HG03575 (cell line): ENCODE results near the gene PPARD.
"Not testable (repeated sequence)": the region's sequence is repeated elsewhere in the genome, so short reads cannot be mapped to it uniquely, and the experiment has no call there.

Experiments
- ATAC-seq: cut with Tn5 transposase; IDR thresholded peaks from one replicate; pipeline ENCODE4 v1.9.1; 2021; ENCODE audit not compliant: unreplicated experiment, insufficient number of reproducible peaks, low FRiP score; ENCODE audit errors: extremely low read depth

The PPARD gene

GRCh38 chr6:35425284-35425683 lies 82.9 kb downstream of the PPARD start:
- ATAC-seq = no peak

DNA sequence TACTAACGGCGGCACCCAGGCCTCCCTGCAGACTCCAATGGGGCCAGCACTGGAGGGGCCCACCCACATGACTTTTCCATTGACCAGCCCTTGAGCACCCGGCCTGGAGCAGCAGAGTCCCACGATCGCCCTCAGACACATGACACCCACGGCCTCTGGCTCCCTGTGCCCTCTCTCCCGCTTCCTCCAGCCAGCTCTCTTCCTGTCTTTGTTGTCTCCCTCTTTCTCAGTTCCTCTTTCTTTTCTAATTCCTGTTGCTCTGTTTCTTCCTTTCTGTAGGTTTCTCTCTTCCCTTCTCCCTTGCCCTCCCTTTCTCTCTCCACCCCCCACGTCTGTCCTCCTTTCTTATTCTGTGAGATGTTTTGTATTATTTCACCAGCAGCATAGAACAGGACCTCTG lies 83.7 kb downstream of the PPARD start:
- no peak for ATAC-seq

DNA sequence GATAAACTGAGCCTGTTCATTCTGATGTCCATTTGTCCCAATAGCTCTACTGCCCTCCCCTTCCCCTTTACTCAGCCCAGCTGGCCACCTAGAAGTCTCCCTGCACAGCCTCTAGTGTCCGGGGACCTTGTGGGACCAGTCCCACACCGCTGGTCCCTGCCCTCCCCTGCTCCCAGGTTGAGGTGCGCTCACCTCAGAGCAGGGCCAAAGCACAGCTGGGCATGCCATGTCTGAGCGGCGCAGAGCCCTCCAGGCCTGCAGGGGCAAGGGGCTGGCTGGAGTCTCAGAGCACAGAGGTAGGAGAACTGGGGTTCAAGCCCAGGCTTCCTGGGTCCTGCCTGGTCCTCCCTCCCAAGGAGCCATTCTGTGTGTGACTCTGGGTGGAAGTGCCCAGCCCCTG lies 85.1 kb downstream of the PPARD start:
- no peak for ATAC-seq

DNA sequence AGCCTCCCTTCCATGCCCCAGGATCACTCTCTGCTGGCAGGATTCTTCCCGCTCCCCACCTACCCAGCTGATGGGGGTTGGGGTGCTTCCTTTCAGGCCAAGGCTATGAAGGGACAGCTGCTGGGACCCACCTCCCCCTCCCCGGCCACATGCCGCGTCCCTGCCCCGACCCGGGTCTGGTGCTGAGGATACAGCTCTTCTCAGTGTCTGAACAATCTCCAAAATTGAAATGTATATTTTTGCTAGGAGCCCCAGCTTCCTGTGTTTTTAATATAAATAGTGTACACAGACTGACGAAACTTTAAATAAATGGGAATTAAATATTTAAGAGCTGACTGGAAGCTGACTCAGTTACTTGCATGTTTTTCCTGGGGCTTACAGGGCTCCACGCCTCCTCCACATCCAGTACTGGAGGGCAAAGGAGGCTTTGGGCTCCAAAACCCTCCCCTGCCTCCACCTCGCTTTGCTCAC lies 85.5 kb downstream of the PPARD start:
- ATAC-seq = no peak

GRCh38 chr6:35428421-35429149 lies 86.2 kb downstream of the PPARD start:
- ATAC-seq = no peak

DNA sequence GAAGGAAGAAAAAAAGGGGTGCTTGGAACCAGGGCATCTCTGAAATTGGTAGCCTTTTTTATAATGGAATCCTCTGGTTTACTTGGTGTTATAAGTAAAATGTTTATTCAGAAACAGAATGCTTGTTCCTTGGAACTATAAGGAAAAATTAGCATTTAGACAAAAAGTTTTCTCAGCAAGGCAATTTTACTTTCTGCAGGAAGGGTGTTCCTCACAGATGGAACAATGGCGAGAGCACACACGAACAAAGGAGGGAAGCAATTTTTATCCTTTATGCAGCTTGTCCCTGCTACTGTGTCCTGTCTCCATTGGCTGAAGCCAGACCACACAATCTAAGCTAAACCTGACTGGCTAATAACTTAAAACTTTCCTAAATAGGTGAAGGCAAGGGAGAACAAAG lies 87.1 kb downstream of the PPARD start:
- ATAC-seq = no peak

GRCh38 chr6:35432291-35432690 lies 89.9 kb downstream of the PPARD start:
- ATAC-seq = no peak

GRCh38 chr6:35432702-35433101 lies 90.3 kb downstream of the PPARD start:
- not testable (repeated sequence) for ATAC-seq

DNA sequence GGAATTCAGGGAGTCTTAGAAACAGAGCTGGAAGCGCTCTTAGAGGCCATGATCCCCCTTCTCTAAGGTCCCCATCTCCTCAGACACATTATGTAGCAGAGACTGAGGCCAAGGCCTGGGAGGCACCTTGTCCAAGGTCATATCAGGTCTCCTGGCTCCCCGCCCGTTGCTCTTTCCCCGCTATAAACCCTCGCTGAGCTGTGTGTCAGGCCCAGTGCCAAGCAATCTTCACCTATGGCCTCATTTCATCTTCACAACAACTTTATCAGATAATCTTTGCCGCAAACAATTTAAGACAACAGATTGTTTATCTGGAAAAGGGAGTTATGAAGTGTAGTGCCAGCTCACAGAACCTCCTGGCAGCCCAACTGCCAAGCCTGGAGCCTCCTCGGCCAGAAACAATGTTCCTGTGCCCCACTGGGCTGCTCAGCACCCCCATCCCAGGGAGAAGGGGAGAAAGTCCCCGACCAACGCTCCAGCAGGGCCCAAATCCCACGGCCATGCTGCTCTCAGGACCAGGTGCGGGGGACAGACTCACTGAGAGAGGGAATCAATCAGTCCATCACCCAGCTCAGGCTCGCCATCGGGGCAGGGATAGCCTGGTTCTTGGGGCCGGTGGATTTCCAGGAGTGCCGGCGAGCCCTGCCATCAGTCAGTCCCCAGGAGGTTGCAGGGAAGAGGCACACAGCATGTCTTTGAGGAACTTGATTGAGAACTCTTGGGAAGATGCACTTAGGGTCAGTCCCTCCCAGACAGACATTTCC lies 92.9 kb downstream of the PPARD start:
- ATAC-seq = no peak

- no peak for ATAC-seq
These were observed 93.9 kb downstream of the PPARD start for GRCh38 chr6:35436071-35436857.

GRCh38 chr6:35438378-35439065 lies 96.2 kb downstream of the PPARD start:
- not testable (repeated sequence) for ATAC-seq

DNA sequence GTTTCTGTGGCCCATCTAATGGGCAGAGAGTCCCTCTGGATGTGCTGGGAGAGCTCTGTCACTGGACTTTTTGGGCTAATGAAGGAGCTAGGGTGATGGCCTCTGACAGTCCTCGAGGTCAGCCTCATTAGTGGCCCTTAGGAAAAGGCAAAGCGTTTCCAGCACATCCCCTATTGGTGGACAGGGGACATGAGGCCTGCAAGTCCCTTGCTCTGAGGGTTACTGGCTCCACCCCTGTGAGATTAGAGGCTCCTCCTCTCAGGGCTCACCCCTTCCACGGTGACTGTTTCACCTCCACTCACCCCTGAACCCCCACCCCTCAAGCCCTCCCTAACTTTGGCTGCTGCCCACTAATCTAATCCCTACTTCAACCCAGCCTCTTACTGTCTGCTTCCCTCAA lies 97.0 kb downstream of the PPARD start:
- ATAC-seq = no peak

- no peak for ATAC-seq
These were observed 98.8 kb downstream of the PPARD start for GRCh38 chr6:35441205-35441604.

DNA sequence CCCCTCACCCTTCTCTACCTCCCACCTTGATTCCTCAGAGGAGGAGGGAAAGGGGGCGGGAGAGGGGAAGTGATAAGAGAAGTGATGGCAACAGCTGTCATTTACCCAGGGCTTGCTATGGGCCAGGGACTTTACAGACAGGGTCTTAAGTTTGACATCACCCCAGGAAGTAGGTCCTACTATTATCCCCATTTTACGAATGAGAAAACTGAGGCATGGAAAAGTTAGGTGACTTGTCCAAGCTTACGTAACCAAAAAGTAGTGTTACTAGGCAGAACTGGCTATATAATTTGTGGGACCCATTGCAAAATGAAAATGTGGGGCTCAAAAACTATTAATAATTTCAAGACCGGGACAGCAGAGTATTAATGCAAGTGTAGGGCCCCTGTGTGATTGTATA lies 99.3 kb downstream of the PPARD start:
- no peak for ATAC-seq

- no peak for ATAC-seq
These were observed 100.3 kb downstream of the PPARD start for GRCh38 chr6:35442693-35443092.

GRCh38 chr6:35443341-35444030 lies 101.1 kb downstream of the PPARD start:
- no peak for ATAC-seq

- no peak for ATAC-seq
These were observed 103.3 kb downstream of the PPARD start for GRCh38 chr6:35445691-35446090.

- ATAC-seq = no peak
These were observed 105.8 kb downstream of the PPARD start for GRCh38 chr6:35448191-35448590.
